ENCODE results near the gene LAX1. TPM values are rescaled to one million over a fixed set of nuclear protein-coding genes. Genes with fewer than 3 reads are reported as not detected.

The LAX1 gene
- total RNA-seq, 6 experiments from 2014 or later, result 0.06 to 0.47 (median 0.30) TPM

GRCh38 chr1:203733009-203733863 lies 31.7 kb upstream of the LAX1 start:
- ATAC-seq (no peak), DNase-seq (no peak)
- no peak overlapping the region for H3K27ac ChIP-seq
- WGBS (ENCODE audit: insufficient coverage, low coverage, low lambda C conversion rate, missing lambda C conversion rate), result 90% methylated on average over 7 of the region's 7 CpGs
- TF ChIP-seq POLR2A (IDR thresholded peaks at IDR 0.05) (no peak), CTCF (IDR thresholded peaks at IDR 0.05) (no peak)
- H3K36me3 ChIP-seq, result peaks cover 0 to 3% (median 1%) of the 10 kb centered on the region in 4 donors
- H3K4me3 ChIP-seq, result no peak overlapping the region
- no peaks in the 10 kb centered on the region for H3K9me3 ChIP-seq
- H3K4me1 ChIP-seq, result no peaks in the 10 kb centered on the region
- intact Hi-C loops (cut with DNase I), result no loop called here
- H3K27me3 ChIP-seq, result no peaks in the 10 kb centered on the region

- peaks cover 0 to 2% (median 0%) of the 10 kb centered on the region in 4 donors for H3K36me3 ChIP-seq
- H3K4me3 ChIP-seq, result no peak overlapping the region
- no peaks in the 10 kb centered on the region for H3K27me3 ChIP-seq
- intact Hi-C loops (cut with DNase I), result no loop called here
- H3K9me3 ChIP-seq, result no peaks in the 10 kb centered on the region
- H3K4me1 ChIP-seq, result no peaks in the 10 kb centered on the region
- no peak for ATAC-seq
- no peak for DNase-seq
- H3K27ac ChIP-seq, result no peak overlapping the region
- 71% methylated on average over 3 of the region's 3 CpGs for WGBS (ENCODE audit: insufficient coverage, low coverage, low lambda C conversion rate, missing lambda C conversion rate)
- no peak for TF ChIP-seq POLR2A (IDR thresholded peaks at IDR 0.05)
- no peak for TF ChIP-seq CTCF (IDR thresholded peaks at IDR 0.05)
Observed at GRCh38 chr1:203742436-203742835, 22.5 kb upstream of the LAX1 start.

GRCh38 chr1:203743091-203743571 lies 21.9 kb upstream of the LAX1 start:
- no peaks in the 10 kb centered on the region for H3K27me3 ChIP-seq
- no peaks in the 10 kb centered on the region for H3K9me3 ChIP-seq
- peaks cover 0 to 2% (median 0%) of the 10 kb centered on the region in 4 donors for H3K36me3 ChIP-seq
- 81% methylated on average over 4 of the region's 5 CpGs for WGBS (ENCODE audit: insufficient coverage, low coverage, low lambda C conversion rate, missing lambda C conversion rate)
- H3K4me1 ChIP-seq, result no peaks in the 10 kb centered on the region
- ATAC-seq (no peak), DNase-seq (no peak)
- intact Hi-C loops (cut with DNase I), result no loop called here
- TF ChIP-seq POLR2A (IDR thresholded peaks at IDR 0.05) (no peak), CTCF (IDR thresholded peaks at IDR 0.05) (no peak)
- no peak overlapping the region for H3K27ac ChIP-seq
- no peak overlapping the region for H3K4me3 ChIP-seq

- Histone ChIP-seq H3K4me3 (no peak overlapping the region), H3K4me1 (no peaks in the 10 kb centered on the region), H3K27me3 (no peaks in the 10 kb centered on the region), H3K36me3 (peaks cover 0 to 2% (median 0%) of the 10 kb centered on the region in 4 donors), H3K9me3 (no peaks in the 10 kb centered on the region), H3K27ac (no peak overlapping the region)
- TF ChIP-seq POLR2A (IDR thresholded peaks at IDR 0.05) (no peak), CTCF (IDR thresholded peaks at IDR 0.05) (no peak)
- ATAC-seq, result peak; percentile 38 to 63 (median 50)
- DNase-seq, result no peak
- 64% methylated on average over 9 of the region's 10 CpGs for WGBS (ENCODE audit: insufficient coverage, low coverage, low lambda C conversion rate, missing lambda C conversion rate)
- intact Hi-C loops (cut with DNase I), result no loop called here
Observed at GRCh38 chr1:203744075-203744972, 20.7 kb upstream of the LAX1 start.

All from right lobe of liver (tissue), 6 donors.